ENCODE data around the gene PDE1A. TPM values are rescaled to one million over a fixed set of nuclear protein-coding genes. Genes with fewer than 3 reads are reported as not detected.

Gene PDE1A
- total RNA-seq, 1 experiment from 2014 or later = 41.1 TPM

DNA sequence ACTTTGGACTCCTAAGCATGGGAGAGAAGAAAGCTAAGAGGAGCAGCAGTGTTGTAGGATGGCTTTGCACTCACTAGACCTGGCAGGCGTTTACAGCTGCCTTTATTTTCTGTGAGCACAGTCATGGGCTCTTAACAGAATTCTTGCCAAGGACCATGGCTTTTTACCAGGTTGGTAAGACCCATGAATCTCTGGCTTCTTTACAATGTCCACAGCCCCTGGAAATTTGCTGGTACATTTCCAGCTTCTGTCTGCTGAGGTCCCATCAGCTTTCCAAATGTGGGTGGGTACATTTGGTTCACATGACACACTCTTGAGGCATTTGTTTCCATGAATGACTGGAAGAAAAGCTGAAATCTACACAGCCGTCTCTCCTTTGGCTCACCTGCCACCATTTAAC is 278.5 kb downstream of the PDE1A start:
- no peak for DNase-seq (ENCODE audit: extremely low read depth, low read depth)

DNA sequence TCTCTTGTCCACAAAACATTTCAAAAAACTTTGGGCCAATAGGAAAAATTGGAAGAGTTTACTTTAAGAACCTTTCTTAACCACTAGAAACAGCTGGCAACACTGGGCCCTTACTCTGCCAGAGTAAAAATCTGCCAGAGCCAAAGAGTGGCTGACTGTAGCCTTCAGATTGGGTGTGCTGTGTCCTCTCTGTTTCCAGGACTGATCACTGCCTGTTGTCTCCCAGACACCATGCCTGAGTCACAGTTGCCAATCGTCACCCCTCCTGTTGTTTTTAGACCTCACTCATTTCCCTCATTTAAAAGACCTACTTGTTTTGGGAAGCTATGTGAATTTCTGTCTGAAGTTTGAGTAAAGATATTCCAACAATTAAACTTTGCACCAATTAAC is 282.1 kb downstream of the PDE1A start:
- DNase-seq (ENCODE audit: extremely low read depth, low read depth) = no peak

DNA sequence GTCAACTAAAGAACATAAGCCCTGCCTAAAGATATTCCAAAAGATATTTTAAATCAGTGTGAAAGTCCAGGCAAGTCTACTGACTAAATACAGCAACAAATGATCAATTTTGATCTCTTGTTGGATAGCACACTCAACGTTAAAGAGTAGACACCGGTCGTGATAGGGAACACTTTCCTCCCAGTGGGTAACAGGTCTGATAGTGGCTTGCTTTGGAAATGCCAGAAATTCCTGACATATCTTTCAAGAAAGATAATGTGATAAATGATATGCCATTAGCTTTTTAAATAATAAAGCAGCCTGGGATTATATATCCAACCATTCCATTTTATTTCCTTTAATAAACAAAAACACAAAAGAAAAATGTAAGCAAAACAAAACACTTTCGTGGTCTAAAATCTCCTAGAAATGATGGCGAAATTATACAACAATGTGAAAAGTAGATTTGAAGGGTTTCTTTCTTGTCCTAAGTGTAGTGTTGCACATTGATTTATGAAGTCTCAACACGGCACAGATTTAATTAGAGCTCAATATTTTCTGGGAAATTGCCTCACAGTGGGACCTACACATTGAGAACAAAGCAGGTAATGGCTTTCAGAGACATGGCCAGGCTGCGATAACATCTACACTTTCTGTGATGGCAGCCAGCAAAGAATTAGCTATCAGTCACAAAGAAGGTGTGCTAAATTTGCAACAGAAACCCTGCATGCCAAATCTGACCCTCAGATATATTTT is 282.6 kb downstream of the PDE1A start:
- DNase-seq (ENCODE audit: extremely low read depth, low read depth) = no peak

DNA sequence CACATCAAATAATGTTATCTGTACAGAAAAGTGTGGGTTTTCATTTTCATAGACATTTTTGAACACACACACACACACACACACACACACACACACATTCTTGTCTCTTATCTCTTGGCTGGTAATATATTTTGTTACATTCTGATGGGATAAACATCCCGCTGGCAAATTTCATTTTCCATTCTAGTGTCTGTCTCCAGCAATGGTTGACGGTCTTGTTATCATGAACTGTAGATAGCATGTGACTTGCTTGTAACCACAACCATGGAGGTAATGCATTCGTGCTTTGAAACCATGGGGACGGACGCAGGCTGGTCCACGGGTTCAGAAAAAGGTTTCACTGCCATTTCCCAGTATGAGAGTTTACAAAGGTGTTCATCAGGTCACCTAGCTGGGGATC is 284.8 kb downstream of the PDE1A start:
- no peak for DNase-seq (ENCODE audit: extremely low read depth, low read depth)

DNA sequence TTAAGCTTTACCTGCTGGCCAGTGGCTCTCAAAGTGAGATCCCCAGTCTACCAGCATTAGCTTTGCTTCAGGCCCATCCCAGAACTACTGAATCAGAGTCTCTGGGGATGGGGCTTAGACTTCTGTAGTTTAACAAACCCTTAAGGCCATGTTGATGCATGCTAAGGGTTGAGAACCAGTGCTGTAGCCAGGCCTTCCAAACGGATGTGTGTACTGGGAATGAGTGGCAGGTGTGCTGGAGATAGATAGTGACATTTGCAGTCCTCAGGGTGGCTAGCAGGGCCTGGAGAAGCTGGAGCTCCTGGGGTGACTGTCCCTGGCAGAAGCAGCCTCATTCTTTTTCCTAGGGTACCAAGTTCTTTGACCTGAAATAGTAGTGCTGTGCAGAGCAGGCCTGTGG is 292.6 kb downstream of the PDE1A start:
- no peak for DNase-seq (ENCODE audit: extremely low read depth, low read depth)

DNA sequence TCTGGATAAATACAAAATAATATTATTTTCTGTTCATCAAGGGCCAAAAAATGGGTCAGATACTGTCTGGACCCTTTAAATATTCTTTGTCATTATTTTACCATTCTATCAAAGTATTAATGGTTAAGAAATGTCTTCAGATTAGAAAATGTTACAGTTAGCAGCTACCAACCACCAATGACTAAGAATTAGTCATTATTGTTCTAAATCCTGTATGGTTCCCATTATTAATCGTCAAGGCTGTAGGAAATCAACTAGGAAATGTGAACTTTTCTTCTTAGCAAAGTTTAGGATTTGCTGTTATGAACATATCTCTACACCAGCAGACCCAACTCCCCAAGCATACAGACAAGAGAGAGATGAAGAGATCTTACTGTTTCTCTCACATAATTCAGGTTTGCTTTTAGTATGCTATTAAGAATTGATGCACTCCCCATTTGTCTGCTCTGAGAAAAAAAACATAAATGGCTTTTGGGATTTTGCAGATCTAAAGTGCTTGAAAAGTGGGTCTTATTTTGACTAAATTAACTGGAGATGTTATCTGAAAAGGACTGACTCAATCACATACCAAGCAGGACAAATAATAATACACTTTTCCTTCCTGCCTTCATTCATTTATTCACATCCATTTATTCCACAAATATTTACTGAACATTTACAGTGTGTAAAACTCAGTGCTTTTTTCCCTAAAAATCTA is 293.5 kb downstream of the PDE1A start:
- no peak for DNase-seq (ENCODE audit: extremely low read depth, low read depth)

DNA sequence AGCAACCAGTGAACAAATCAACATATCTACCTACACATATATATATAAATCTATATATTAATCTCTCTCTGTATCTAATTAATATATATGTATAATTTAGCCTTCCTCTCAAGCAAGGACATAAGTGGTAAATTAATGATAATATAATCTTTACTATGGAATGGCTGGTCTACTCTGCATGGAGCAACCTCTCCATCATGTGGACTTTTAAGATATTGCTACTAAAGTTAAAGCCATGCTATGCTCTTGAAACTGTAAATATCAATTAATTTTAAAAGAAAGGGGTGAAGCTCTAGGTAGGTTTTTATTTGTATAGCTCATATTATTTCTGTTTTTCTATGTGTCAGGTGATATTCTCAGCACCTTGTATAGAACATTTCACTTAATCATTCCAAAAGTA is 294.2 kb downstream of the PDE1A start:
- DNase-seq (ENCODE audit: extremely low read depth, low read depth) = no peak

DNA sequence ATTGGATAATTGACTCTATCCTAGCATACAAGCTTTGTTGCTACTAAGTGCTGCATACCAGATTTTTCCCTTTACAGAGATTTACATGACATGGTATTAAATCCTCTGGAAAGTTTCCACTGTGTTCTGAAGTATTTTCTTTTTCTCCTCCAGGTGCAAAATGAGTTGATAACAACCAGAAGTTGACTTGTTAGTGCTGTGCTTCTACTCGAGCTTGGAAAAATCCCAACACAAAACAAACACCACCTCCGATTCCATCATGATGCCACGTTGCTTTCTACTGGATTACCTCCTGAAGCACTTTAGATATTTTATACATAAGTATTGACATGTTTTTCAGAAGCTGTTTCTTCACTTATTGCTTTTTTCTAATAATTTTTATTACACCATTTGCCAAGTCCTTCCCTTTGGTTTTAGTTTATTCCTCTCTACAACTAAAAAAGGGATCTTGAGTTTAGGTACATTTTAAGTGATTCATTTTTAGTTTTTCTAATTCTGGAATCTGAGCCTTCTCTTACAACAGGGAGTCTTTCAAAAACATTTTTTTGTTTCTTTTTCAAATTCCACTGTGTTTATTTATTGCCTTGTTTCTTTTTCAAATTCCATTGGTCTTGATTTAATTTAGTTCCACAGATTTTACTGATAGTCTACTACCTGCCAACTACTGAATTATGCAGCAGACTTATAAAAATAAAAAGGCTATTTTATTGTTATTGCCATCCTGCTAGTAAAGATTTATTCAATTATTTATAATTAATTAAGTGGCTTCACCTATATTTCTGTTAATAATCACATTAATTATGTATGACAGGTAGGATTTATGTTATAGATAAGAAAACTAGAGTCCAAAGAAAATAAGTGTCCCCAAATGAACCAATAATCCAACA is 297.8 kb downstream of the PDE1A start:
- no peak for DNase-seq (ENCODE audit: extremely low read depth, low read depth)

DNA sequence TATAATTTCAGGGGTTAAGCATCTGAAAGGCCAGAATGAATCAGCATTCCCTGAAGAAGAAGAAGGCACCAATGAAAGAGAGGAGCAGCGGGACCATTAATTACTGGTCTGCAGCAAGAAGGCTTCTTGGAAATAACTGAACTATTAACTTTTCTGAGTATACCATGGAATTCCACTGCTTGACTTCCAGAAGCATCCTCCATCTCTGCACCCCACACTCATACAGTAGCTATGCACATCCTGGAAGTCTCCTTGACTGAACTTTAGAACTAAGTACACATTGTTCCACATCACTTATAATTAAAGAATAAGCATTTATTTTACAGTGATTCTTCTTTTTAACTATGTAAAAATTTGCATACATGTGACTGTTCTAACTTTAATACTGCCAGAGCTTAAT is 309.6 kb downstream of the PDE1A start:
- no peak for DNase-seq (ENCODE audit: extremely low read depth, low read depth)

DNA sequence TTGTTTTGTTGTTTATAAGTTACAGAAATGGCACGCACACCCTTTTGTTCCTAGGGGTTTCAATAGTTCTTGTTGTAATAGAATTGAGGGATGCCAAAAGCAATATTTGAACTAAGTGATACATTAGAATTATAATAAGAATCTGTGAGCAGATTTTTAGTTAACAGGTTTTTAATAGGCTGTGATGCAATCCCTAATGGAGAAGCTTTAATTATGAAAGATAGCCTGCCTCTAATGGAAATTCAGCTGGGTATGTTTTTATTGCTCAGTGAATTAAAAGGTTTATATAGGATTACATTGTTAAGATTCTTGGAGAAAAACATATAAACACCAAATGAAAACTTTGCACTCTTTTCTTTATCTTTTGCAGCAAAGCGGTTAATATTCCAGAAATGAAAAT is 310.1 kb downstream of the PDE1A start:
- no peak for DNase-seq (ENCODE audit: extremely low read depth, low read depth)

DNA sequence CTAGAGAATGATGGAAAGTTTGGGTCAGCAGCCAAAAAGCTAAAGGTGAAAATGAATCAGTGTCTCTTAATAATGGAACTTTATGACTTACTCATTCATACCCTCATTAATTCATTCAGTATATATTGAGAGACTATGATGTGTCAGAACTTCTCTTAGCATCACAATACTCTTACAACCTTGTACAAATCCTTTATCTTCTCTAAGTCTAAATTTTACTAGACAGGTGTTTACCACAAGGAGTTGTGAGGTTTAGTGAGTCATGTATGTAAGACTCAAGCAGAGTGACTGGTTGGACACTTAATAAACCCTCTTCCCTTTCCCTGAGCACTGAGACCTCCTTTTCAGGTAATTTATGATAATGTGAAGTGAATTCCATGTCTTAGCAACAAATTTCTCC is 311.6 kb downstream of the PDE1A start:
- DNase-seq (ENCODE audit: extremely low read depth, low read depth) = no peak

DNA sequence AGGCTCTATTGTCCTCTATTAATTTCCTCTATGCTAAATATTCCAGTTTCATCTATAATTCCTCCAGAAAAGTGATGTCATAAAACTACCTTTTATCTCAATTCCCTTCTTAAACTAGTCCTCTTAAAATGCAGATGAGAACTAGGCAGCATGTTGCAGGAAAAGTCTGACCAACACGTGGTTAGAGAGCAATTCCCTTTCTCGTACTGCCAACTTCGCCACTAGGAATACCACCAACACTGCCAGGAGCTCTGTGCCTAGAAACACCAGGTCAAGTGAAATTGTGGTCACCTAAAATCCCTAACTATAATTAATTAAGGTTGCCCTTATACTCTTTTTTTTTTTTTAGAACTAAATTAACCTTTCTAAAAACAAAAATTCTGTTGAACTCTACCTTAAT is 313.5 kb downstream of the PDE1A start:
- no peak for DNase-seq (ENCODE audit: extremely low read depth, low read depth)

DNA sequence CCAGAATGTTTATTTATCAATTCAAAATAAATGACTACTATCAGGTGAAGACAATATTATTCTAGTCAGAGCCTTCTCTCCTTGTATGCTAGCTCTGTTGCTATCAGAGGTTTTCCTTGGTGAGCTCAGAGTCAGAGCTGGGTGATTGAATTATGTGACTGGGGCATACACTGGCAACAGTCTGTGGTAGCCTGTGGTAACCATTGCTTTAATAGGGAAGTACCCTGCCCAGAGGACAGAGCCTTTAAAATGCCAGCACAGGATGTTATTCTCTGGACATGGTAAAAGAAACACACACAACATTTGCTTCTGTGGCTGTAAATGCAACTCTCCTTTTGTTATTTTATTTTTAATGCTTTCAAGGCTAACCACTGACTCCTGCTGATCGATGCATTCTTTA is 316.5 kb downstream of the PDE1A start:
- DNase-seq (ENCODE audit: extremely low read depth, low read depth) = no peak

DNA sequence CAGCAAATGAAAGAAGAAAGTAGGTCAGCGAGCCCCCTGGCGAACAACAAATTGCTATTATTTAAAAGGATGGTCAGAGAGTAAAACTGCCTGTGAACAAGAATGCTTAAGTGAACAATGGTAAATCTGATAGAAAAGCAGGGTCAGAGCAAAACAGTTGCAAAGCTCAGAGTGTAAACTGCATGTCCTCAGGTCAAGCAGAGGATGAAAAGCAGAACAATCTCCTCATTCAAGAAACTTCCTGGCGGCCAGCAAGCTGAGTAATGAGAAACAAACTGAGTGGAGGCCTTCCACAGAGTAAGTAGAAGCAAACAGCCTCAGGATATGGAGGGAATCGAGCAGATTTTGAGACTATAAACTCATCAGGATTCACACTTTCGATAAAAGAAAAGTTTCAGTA is 323.3 kb downstream of the PDE1A start:
- DNase-seq (ENCODE audit: extremely low read depth, low read depth) = no peak

DNA sequence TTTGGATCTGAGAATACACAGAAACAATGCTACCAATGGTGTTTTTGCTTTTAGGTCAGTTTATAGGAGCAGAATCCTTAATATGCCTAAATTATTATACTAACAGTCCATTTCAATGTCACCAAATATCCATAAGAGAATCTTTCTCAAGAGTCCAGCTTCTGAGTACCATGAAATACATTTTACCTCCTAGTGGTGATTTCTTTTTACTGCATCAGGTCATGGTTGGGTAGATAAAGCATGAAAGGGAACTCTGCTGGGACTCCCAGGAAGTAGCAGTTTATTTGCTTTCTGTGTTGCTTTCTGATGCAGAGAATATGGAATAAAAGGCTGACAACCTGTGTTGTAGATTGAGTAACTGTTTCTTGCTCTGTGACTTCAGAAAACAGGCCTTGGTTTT is 325.6 kb downstream of the PDE1A start:
- no peak for DNase-seq (ENCODE audit: extremely low read depth, low read depth)

DNA sequence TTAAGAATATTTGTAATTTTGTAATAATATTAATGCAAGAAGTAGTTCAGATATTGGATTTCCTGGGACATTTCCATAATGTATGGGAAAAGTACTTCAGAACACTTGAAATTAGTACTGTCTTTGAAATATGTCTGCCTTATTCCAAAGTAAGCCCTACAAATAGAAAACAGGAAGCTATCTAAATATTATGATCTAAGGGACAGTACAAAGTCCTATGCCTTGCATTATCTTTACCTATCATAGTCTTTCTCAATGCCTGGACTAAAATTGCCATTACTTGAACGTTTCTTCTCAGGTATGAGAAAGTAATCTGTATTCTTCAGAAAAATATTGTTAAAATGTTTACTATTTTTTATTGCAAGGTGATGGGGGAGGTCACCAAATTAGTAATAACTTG is 328.2 kb downstream of the PDE1A start:
- no peak for DNase-seq (ENCODE audit: extremely low read depth, low read depth)

DNA sequence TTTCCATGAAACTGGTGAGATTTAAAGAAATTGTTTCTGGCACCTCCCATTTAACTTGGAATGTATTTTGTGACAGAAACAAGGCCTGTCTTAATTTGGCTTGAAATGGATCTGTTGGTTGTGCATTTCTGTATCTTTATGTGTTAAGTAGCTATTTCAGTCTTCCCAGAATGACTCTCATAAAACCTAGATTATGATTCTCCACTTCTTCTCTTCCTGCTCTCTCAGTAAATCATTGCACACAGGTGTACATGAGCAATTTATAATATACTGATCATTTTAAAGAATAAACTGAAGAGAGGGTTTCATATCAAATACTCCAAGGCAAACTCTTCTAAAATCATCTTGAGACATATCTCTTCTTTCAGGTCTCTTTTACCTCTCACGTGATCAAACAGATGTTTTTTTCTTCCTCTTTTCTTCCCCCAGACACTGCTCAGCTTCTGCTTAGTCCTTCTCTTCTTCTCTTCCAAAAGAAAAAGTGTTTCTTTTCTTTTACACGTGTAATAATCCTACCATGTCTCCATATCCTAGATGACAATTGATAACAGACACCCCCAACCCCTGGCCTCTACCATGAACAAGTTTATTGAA is 329.2 kb downstream of the PDE1A start:
- no peak for DNase-seq (ENCODE audit: extremely low read depth, low read depth)

DNA sequence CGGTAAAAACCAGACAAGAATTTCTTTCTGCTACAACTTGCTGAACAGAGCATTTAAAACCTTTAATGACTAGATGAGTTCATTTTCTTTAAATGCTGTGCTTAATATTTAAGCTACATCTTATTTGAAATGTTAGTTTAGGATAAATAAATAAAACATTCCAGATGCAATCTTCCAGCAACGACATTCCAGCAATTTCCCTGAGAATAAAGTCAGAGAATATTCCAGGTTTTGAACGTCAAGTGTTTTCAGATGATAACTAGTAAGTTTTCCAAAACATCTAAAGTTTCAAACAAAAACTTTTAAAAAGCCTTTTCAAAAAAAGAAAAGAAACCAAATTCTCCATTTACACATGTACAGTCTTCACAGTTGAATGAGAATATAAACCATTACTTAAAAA is 336.4 kb downstream of the PDE1A start:
- no peak for DNase-seq (ENCODE audit: extremely low read depth, low read depth)

Measured in NCI-H460 (cell line).